HTERT RPE-1 (cell line): ENCODE measurements around the gene ACACA.
"Not testable (repeated sequence)": the region's sequence is repeated elsewhere in the genome, so short reads cannot be mapped to it uniquely, and the experiment has no call there.

Experiments used
- in situ Hi-C: fragments of 300-500 bp; cut with MboI; formaldehyde crosslinking; loops from 4 replicates; pipeline ENCODE4 v1.14.3; 2020; ENCODE audit warnings: low sequenced_read_pairs

The ACACA gene

GRCh38 chr17:37084372-37084771, 322.3 kb downstream of the ACACA start:
- in situ Hi-C loops: no loop called here

GRCh38 chr17:37083456-37083855, 323.2 kb downstream of the ACACA start:
- in situ Hi-C loops: no loop called here

GRCh38 chr17:37082985-37083384, 323.7 kb downstream of the ACACA start:
- in situ Hi-C loops: no loop called here

- in situ Hi-C loops: no loop called here
Observed at GRCh38 chr17:37082311-37082860, 324.2 kb downstream of the ACACA start.

- in situ Hi-C loops: no loop called here
Observed at GRCh38 chr17:37081287-37081686, 325.3 kb downstream of the ACACA start.

- in situ Hi-C loops: no loop called here
Observed at GRCh38 chr17:37079735-37080134, 326.9 kb downstream of the ACACA start.

- in situ Hi-C loops: no loop called here
Observed at GRCh38 chr17:37079065-37079708, 327.4 kb downstream of the ACACA start.

GRCh38 chr17:37073464-37073863, 333.2 kb downstream of the ACACA start:
- in situ Hi-C loops: not testable (repeated sequence)

- in situ Hi-C loops: no loop called here
Observed at GRCh38 chr17:37069087-37069486, 337.5 kb downstream of the ACACA start.

- in situ Hi-C loops: no loop called here
Observed at GRCh38 chr17:37068266-37068665, 338.4 kb downstream of the ACACA start.

GRCh38 chr17:37067555-37068111, 339.0 kb downstream of the ACACA start:
- in situ Hi-C loops: no loop called here

- in situ Hi-C loops: no loop called here
Observed at GRCh38 chr17:37066322-37067255, 340.0 kb downstream of the ACACA start.

GRCh38 chr17:37065486-37066321, 340.9 kb downstream of the ACACA start:
- in situ Hi-C loops: no loop called here

GRCh38 chr17:37064956-37065355, 341.7 kb downstream of the ACACA start:
- in situ Hi-C loops: no loop called here

- in situ Hi-C loops: no loop called here
Observed at GRCh38 chr17:37064206-37064605, 342.4 kb downstream of the ACACA start.

GRCh38 chr17:37062021-37062420, 344.6 kb downstream of the ACACA start:
- in situ Hi-C loops: no loop called here

- in situ Hi-C loops: no loop called here
Observed at GRCh38 chr17:37060928-37061327, 345.7 kb downstream of the ACACA start.

GRCh38 chr17:37060094-37060493, 346.5 kb downstream of the ACACA start:
- in situ Hi-C loops: no loop called here

GRCh38 chr17:37059493-37059892, 347.1 kb downstream of the ACACA start:
- in situ Hi-C loops: no loop called here

- in situ Hi-C loops: no loop called here
Observed at GRCh38 chr17:37056622-37057021, 350.0 kb downstream of the ACACA start.

GRCh38 chr17:37054894-37055293, 351.7 kb downstream of the ACACA start:
- in situ Hi-C loops: no loop called here
